HL-60 (cell line): ENCODE results near the gene CXCL16.
A peak's percentile ranks its signal among the peaks of the same experiment; 100 is the strongest.

ENCODE experiments used
- DNase-seq, 2 experiments: peaks; one replicate each; pipeline ENCODE4 v3.0.0-alpha.2; 2010 to 2020; ENCODE audit warnings: low read depth in 1 of 2, low spot score in 1 of 2
- H3K27ac ChIP-seq: fragments of 250-450 bp; sonication (Bioruptor Pico); replicated peaks from 2 replicates; pipeline ENCODE4 v1.5.1; 2020; ENCODE audit warnings: mild to moderate bottlenecking, moderate library complexity
- H3K27me3 ChIP-seq: fragments of 250-450 bp; sonication (Bioruptor Pico); 2 replicates; pipeline ENCODE4 v1.5.1; 2021; ENCODE audit warnings: mild to moderate bottlenecking, moderate library complexity; ENCODE audit not compliant: insufficient read depth, poor library complexity, severe bottlenecking
- H3K4me3 ChIP-seq: replicated peaks from 2 replicates; pipeline ENCODE4 v1.5.1; 2011; ENCODE audit warnings: mild to moderate bottlenecking, control low read depth, low read length; ENCODE audit not compliant: insufficient read depth
- GABPA ChIP-seq: IDR thresholded peaks from 2 replicates; pipeline ENCODE4 v1.6.1; 2012; ENCODE audit warnings: low read depth
- POLR2AphosphoS5 ChIP-seq: IDR thresholded peaks from 2 replicates; pipeline ENCODE4 v1.6.1; 2012; ENCODE audit warnings: low read depth
- REST ChIP-seq: IDR thresholded peaks from 2 replicates; pipeline ENCODE4 v1.6.1; 2012; ENCODE audit warnings: low read depth; ENCODE audit not compliant: insufficient replicate concordance
- SPI1 ChIP-seq: IDR thresholded peaks from 2 replicates; pipeline ENCODE4 v1.6.1; 2012; ENCODE audit warnings: low read depth, mild to moderate bottlenecking, borderline replicate concordance
- TF ChIP-seq, protein P1 (sequence below): IDR thresholded peaks from one replicate; pipeline ENCODE4 v1.5.1; 2011; ENCODE audit warnings: low read length, control low read depth, inconsistent platforms; ENCODE audit not compliant: insufficient read depth

CXCL16 gene

GRCh38 chr17:4718276-4718675 is 21.5 kb downstream of the CXCL16 start:
- H3K4me3 ChIP-seq = no peak overlapping the region
- DNase-seq = no peak
- TF ChIP-seq, protein P1, sequence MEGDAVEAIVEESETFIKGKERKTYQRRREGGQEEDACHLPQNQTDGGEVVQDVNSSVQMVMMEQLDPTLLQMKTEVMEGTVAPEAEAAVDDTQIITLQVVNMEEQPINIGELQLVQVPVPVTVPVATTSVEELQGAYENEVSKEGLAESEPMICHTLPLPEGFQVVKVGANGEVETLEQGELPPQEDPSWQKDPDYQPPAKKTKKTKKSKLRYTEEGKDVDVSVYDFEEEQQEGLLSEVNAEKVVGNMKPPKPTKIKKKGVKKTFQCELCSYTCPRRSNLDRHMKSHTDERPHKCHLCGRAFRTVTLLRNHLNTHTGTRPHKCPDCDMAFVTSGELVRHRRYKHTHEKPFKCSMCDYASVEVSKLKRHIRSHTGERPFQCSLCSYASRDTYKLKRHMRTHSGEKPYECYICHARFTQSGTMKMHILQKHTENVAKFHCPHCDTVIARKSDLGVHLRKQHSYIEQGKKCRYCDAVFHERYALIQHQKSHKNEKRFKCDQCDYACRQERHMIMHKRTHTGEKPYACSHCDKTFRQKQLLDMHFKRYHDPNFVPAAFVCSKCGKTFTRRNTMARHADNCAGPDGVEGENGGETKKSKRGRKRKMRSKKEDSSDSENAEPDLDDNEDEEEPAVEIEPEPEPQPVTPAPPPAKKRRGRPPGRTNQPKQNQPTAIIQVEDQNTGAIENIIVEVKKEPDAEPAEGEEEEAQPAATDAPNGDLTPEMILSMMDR = no peak
- TF ChIP-seq GABPA (no peak), SPI1 (no peak), POLR2AphosphoS5 (no peak), REST (no peak)
- H3K27me3 ChIP-seq = no peaks in the 10 kb centered on the region
- H3K27ac ChIP-seq = no peak overlapping the region

GRCh38 chr17:4717791-4718190 is 21.9 kb downstream of the CXCL16 start:
- DNase-seq = peak in 1 of 2 experiments; percentile 25
- TF ChIP-seq SPI1 = no peak
- TF ChIP-seq, protein P1 = no peak
- TF ChIP-seq POLR2AphosphoS5 = no peak
- TF ChIP-seq REST = no peak
- no peak for TF ChIP-seq GABPA
- Histone ChIP-seq H3K27me3 (no peaks in the 10 kb centered on the region), H3K27ac (peak overlapping the region; percentile 6; the same call in 1 of the 2 replicates), H3K4me3 (no peak overlapping the region)

DNA sequence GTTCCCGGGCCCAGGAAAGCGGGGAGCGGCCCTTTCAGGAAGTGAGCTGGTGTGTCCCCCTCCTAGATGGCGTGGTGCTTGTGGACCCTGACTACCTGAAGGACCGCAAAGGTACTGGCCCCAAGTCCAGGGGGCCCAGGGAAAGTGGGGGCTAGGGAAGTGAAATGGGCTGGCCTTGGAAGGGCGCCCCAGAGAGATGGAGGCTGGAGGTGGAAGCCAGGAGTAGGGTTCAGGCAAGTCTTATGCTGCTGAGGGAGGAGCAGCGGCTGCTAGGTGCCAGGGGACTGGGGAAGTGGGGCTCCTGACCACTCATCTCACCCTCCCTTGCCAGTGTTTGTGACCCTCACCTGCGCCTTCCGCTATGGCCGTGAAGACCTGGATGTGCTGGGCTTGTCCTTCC is 23.6 kb downstream of the CXCL16 start:
- Histone ChIP-seq H3K27ac (no peak overlapping the region), H3K4me3 (no peak overlapping the region), H3K27me3 (no peaks in the 10 kb centered on the region)
- DNase-seq = no peak
- TF ChIP-seq SPI1 = no peak
- TF ChIP-seq GABPA = no peak
- no peak for TF ChIP-seq POLR2AphosphoS5
- TF ChIP-seq REST = no peak
- TF ChIP-seq, protein P1 = no peak
